ENCODE measurements around the gene CACNA2D3.

The CACNA2D3 gene

DNA sequence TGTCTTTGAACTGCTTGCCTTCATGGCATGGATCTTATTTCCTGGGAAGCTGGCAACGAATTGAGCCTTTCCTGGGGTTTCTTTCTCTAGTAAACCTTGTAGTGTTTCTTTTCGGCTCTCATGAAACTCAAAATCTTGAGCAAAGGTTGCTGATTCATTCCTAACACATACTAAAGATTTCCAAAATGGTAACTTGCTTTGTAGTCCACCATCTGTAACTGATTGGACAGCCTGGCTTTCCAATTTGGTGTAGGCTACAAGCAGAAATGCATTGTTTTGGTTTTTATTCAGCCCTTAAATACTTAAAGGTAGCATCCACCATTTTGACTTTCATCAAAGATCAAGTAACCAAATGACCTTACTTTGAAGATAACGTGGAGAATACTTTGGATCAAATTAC, 767.4 kb downstream of the CACNA2D3 start:
- DNase-seq (ENCODE audit: insufficient read length, low spot score): no peak
- FAIRE-seq: no peak
- TF ChIP-seq, protein P1, sequence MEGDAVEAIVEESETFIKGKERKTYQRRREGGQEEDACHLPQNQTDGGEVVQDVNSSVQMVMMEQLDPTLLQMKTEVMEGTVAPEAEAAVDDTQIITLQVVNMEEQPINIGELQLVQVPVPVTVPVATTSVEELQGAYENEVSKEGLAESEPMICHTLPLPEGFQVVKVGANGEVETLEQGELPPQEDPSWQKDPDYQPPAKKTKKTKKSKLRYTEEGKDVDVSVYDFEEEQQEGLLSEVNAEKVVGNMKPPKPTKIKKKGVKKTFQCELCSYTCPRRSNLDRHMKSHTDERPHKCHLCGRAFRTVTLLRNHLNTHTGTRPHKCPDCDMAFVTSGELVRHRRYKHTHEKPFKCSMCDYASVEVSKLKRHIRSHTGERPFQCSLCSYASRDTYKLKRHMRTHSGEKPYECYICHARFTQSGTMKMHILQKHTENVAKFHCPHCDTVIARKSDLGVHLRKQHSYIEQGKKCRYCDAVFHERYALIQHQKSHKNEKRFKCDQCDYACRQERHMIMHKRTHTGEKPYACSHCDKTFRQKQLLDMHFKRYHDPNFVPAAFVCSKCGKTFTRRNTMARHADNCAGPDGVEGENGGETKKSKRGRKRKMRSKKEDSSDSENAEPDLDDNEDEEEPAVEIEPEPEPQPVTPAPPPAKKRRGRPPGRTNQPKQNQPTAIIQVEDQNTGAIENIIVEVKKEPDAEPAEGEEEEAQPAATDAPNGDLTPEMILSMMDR (IDR thresholded peaks at IDR 0.05; ENCODE audit: insufficient read depth, missing control alignments): no peak

DNA sequence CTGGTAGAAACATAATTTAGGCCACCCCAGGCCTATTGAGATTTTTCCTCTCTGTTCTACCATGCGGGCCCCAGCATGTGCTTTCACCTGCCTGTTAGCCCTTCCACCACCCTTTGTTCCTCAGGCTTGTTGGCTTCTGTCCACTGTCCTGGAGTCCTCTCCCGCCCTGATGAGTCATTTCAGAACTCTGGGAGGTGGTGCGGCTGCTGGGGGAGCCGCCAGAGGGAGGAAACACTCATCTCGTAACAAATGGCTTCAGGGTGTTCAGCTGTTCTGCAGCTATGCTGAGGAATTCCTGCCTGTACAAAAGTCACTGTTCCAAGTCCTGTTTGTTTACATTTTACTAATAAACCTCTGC, 769.2 kb downstream of the CACNA2D3 start:
- DNase-seq (ENCODE audit: insufficient read length, low spot score): no peak
- TF ChIP-seq, protein P1 (IDR thresholded peaks at IDR 0.05; ENCODE audit: insufficient read depth, missing control alignments): no peak

DNA sequence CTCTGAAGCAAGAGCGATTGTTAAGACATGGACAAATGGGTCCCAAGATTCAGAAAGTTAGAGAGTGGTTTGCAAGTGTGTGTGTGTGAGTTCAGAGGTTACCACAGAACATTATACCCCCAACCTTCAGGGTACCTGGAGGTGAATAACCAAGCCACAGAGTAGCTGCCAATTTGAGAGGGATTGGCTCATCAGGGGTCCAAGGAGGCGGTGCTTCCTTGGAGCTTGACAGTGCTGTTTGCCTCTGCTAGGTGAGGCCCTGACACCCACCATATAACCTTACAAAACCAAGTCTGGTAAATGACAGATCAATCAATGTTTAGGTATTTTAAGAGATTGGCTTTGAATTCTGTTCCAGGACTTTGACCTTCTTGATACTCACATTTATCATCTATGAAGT, 769.8 kb downstream of the CACNA2D3 start:
- DNase-seq (ENCODE audit: insufficient read length, low spot score): no peak
- no peak for FAIRE-seq
- TF ChIP-seq, protein P1 (IDR thresholded peaks at IDR 0.05; ENCODE audit: insufficient read depth, missing control alignments): no peak

More for the DNA sequence above, 769.2 kb downstream of the CACNA2D3 start:
- no peak for FAIRE-seq

DNA sequence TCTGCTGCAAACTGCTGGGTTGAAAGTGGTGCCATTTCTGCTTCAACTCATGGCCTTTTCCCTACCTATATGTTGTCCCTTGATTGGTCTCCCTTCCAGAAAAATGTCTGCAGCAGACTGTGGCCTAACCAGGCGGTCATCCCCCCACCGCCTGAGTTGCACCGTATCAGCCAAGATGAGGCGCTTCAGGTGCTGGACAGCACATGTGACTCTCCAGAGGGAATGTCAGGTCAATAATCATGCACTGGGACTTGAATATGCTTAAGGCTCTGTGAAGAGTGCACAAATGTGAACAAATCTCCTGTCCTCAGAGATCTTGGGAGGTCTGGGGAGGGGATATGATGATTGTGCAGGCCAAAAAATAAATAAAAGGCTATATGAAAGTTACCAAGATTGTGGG, 773.3 kb downstream of the CACNA2D3 start:
- FAIRE-seq: no peak
- DNase-seq (ENCODE audit: insufficient read length, low spot score): no peak
- TF ChIP-seq, protein P1 (IDR thresholded peaks at IDR 0.05; ENCODE audit: insufficient read depth, missing control alignments): no peak

DNA sequence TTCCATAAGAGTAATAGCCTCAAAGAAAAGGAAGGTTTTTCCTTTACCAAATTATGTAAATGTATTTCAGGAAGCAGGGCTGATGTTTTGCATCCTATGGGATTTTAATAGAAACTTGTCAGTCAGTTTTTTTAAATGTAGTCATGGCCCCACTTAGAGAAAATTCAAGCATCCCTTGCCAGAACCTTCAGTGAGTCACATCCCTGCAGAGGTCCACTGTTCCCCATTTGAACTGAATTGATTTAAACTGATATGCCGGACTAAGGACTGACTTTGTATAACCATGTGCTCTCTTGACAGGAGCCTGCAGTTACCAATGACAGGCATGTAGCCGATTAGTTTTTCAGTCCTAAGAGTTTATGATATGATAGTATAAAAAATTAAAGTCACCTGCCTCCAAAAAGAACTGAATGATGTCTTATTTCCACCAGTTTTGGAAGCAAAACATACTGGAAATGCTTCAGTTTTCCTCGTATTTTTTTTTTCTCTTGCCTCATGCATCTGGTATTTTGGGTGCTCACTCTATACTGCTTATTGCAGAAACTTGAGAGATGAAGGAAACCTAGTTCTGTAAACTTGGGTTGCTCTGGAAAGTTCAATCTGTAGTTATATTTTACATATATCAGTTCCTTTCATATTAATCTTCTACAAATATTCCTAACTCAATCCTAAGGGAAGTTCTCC, 774.8 kb downstream of the CACNA2D3 start:
- FAIRE-seq (no peak), DNase-seq (ENCODE audit: insufficient read length, low spot score) (no peak)
- TF ChIP-seq, protein P1 (IDR thresholded peaks at IDR 0.05; ENCODE audit: insufficient read depth, missing control alignments): no peak

DNA sequence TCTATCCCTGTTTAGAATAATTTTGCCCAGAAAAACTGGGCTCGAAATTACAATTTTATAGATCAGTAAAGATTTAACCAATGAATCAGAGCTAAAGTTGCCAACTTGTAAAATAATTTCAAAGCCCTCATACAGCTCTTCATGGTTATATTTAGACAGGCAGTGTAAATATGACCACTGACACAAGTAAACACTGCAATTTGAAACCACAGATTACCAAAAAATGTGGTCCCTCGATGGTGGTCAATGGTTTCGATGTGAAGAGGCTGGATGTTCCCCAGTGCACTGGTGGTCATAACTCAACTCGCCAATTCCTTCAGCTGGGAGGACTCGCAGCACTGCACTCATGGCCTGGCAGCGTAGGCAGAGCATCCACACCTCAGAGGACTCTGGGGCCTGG, 776.9 kb downstream of the CACNA2D3 start:
- DNase-seq (ENCODE audit: insufficient read length, low spot score): no peak
- FAIRE-seq: no peak
- TF ChIP-seq, protein P1 (IDR thresholded peaks at IDR 0.05; ENCODE audit: insufficient read depth, missing control alignments): no peak

DNA sequence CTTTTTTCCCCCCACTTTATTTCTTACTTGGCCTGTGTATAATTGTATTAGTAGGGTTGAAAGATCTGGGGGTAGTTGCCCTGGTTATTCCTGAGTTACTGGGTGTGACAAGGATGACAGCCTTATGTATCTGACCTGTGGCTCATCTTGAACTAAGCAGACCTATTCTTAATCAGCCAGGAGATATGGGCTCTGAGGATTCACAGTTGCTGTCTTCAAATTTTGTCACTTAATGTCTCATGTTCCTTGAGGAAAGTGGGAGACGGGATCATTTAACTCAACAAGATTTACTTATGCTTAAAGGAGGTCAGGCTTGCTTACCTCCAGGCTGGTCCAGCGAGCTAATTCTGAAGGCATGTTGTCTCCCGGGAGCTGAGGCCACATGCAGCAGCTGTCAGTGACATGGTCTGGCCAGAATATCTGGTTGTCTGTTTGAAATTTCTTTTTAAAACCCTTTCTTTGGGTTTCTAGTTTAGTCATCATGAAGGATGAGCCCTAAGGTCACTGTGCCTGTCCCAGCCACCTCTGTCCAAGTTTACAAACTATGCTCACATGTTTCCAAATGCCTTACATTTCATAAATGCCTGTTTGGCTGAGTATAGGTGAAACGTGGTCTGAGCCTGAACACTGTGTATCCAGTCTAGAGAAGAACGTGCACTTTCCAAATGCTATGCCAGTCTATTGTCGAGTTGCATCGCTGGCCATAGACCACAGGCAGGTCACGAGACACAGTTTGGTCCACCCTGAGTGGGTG, 778.7 kb downstream of the CACNA2D3 start:
- TF ChIP-seq, protein P1 (IDR thresholded peaks at IDR 0.05; ENCODE audit: insufficient read depth, missing control alignments): no peak
- FAIRE-seq (no peak), DNase-seq (ENCODE audit: insufficient read length, low spot score) (no peak)

Measured in D721Med (cell line).